Gastrocnemius medialis (tissue), 4 donors: Measurements from ENCODE around the gene AUNIP. TPM values are rescaled to one million over a fixed set of nuclear protein-coding genes. Genes with fewer than 3 reads are reported as not detected.

Experiments
- ATAC-seq, 2 donors: fragments of 150-250 bp; one replicate each; pipeline ENCODE4 v1.9.1; 2016
- DNase-seq, 2 donors: peaks; one replicate each; pipeline ENCODE4 v3.0.0-alpha.2; 2019
- H3K27ac ChIP-seq, 4 donors: fragments of 200-600 bp; sonication (generic); 1 replicate in 1 of 4; 2 replicates in 3 of 4; pipeline ENCODE4 v1.5.1; 2016 to 2018; ENCODE audit warnings: mild to moderate bottlenecking in 2 of 4, moderate library complexity in 1 of 4
- H3K27me3 ChIP-seq, 3 donors: fragments of 200-600 bp; sonication (generic) in 2 of 3; 1 replicate in 1 of 3; 2 replicates in 2 of 3; pipeline versions ENCODE4 v1.5.1 to v1.6.0; 2016 to 2019; ENCODE audit warnings: mild to moderate bottlenecking in 1 of 3, moderate library complexity in 1 of 3
- H3K36me3 ChIP-seq, 2 donors: fragments of 200-600 bp; sonication (generic) in 1 of 2; one replicate each; pipeline ENCODE4 v1.5.1; 2017 to 2018
- H3K4me1 ChIP-seq, 2 donors: fragments of 200-600 bp; sonication (generic) in 1 of 2; one replicate each; pipeline ENCODE4 v1.5.1; 2016 to 2017; ENCODE audit warnings: mild to moderate bottlenecking in 2 of 2
- H3K4me3 ChIP-seq, 4 donors: fragments of 200-600 bp; sonication (generic) in 3 of 4; 1 replicate in 1 of 4; 2 replicates in 3 of 4; pipeline ENCODE4 v1.5.1; 2016 to 2019; ENCODE audit warnings: mild to moderate bottlenecking in 2 of 4
- H3K9me3 ChIP-seq, 3 donors: fragments of 200-600 bp; sonication (generic) in 2 of 3; 1 replicate in 1 of 3; 2 replicates in 2 of 3; pipeline ENCODE4 v1.5.1; 2016 to 2019
- POLR2A ChIP-seq, 2 donors: fragments of 450-650 bp; IDR thresholded peaks; one replicate each; pipeline ENCODE4 v1.6.1; 2017; ENCODE audit warnings: antibody characterized with exemption in 2 of 2, mild to moderate bottlenecking in 2 of 2, moderate library complexity in 2 of 2
- in situ Hi-C, 4 donors: fragments of 200-750 bp; cut with MboI; loops; one replicate each; pipeline versions ENCODE4 v1.15.0 to v1.8.0; 2017; ENCODE audit warnings: low sequenced_read_pairs in 4 of 4
- intact Hi-C: fragments of 100-400 bp; cut with DNase I; formaldehyde crosslinking; loops from one replicate; pipeline ENCODE4 v1.15.1; 2023; ENCODE audit warnings: low total_unique reads
- total RNA-seq, 4 donors: library from RNA; depleted of rRNA; stranded (reverse); fragments of >200 nt; gene quantifications; one replicate each; pipeline versions ENCODE4 v1.1.0 to v1.2.3, GENCODE V29; 2016
- TF ChIP-seq, protein P1 (sequence below), 5 experiments: fragments of 450-650 bp in 3 of 5; fragments of 200-600 bp in 2 of 5; sonication (generic) in 2 of 5; IDR thresholded peaks in 4 of 5; conservative IDR thresholded peaks in 1 of 5; 1 replicate in 4 of 5; 2 replicates in 1 of 5; pipeline ENCODE4 v1.5.1; 2016 to 2019; ENCODE audit warnings: antibody characterized with exemption in 5 of 5, mild to moderate bottlenecking in 3 of 5, moderate library complexity in 3 of 5

AUNIP gene
- total RNA-seq, 4 donors from 2014 or later, result not detected

DNA sequence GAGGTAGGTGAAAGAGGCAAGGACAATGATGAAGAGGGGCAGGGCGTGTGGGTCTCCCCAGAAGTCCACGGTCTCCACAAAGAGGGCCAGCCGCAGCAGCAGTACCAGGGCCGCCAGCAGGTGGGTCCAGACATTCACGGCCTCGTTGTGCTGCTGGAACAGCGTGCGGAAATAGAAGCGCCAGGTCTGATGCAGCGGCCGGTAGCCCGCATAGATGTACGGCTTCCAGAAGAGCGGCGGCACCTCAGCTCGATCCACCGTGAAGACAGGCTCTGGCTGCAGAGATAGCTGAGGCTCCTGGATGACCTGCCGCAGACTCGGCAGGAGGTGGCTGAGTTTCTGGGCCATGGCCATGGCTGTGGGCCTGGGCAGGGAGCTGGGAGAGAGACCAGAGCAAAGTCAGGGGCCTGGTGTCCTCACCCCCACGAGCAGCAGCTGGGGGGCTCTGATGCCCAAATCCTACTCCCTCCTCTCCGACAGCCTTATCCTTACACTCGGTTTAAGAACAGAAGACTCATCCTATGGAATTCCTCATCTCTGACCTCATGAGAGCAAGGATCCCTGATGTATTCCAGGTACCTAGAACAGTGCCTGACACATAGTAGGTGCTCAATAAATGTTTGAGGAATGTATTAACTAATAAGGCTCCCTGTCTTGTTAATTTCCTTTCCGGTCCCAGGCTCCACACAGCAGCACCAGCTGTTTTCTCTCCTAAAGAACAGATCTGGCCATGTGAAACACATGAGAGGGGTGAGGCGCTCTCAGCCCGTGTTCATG, 4.4 kb upstream of the AUNIP start:
- intact Hi-C loops (no loop called here), in situ Hi-C loops (no loop called here)
- Histone ChIP-seq H3K27ac (no peak overlapping the region), H3K36me3 (no peaks in the 10 kb centered on the region), H3K27me3 (no peaks in the 10 kb centered on the region), H3K4me1 (peaks cover 7 to 11% of the 10 kb centered on the region in 2 donors), H3K4me3 (no peak overlapping the region), H3K9me3 (no peaks in the 10 kb centered on the region)
- DNase-seq (no peak), ATAC-seq (no peak)
- TF ChIP-seq POLR2A (IDR thresholded peaks at IDR 0.05), result no peak
- TF ChIP-seq, protein P1, sequence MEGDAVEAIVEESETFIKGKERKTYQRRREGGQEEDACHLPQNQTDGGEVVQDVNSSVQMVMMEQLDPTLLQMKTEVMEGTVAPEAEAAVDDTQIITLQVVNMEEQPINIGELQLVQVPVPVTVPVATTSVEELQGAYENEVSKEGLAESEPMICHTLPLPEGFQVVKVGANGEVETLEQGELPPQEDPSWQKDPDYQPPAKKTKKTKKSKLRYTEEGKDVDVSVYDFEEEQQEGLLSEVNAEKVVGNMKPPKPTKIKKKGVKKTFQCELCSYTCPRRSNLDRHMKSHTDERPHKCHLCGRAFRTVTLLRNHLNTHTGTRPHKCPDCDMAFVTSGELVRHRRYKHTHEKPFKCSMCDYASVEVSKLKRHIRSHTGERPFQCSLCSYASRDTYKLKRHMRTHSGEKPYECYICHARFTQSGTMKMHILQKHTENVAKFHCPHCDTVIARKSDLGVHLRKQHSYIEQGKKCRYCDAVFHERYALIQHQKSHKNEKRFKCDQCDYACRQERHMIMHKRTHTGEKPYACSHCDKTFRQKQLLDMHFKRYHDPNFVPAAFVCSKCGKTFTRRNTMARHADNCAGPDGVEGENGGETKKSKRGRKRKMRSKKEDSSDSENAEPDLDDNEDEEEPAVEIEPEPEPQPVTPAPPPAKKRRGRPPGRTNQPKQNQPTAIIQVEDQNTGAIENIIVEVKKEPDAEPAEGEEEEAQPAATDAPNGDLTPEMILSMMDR (IDR thresholded peaks at IDR 0.05 in 4 of 5, conservative IDR thresholded peaks at IDR 0.05 in 1 of 5), result no peak

DNA sequence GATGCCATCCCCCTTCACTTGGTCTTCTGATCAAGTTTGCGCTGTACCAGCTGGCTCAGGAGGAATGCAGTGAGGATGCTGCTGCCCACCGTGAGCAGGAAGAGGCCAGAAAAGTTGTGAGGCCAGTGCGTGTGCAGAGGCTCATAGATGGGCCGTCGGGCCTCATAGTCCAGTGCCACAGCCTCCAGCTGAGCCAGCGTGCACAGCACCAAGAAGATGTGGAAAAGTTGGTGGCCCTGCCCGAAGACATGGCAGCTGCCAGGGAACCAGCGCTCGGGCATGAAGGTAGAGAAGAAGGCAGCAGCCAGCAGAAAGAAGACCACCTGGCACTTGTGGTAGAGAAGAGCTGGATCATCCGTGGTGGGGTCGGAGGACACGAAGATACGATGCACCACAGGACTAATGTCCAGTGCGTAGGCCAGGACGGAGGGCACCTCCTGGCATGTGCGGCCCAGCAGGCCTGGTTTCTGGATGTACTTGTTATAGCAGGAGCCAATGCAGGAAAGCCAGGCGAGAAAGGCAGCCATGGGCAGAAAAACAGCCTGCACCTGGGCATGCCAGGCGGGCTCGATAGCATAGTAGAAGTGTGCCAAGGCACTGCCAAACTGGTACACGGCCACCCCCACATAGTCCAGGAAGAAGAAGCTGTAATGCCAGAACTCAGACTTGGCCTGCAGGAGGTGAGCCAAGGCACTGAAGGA, 3.7 kb upstream of the AUNIP start:
- Histone ChIP-seq H3K36me3 (no peaks in the 10 kb centered on the region), H3K27me3 (no peaks in the 10 kb centered on the region), H3K9me3 (no peaks in the 10 kb centered on the region), H3K4me1 (peaks cover 7 to 15% of the 10 kb centered on the region in 2 donors), H3K27ac (peak overlapping the region in 1 of 4 donors; percentile 39), H3K4me3 (no peak overlapping the region)
- in situ Hi-C loops (no loop called here), intact Hi-C loops (no loop called here)
- ATAC-seq (no peak), DNase-seq (no peak)
- no peak for TF ChIP-seq POLR2A (IDR thresholded peaks at IDR 0.05)
- TF ChIP-seq, protein P1 (IDR thresholded peaks at IDR 0.05 in 4 of 5, conservative IDR thresholded peaks at IDR 0.05 in 1 of 5), result no peak

DNA sequence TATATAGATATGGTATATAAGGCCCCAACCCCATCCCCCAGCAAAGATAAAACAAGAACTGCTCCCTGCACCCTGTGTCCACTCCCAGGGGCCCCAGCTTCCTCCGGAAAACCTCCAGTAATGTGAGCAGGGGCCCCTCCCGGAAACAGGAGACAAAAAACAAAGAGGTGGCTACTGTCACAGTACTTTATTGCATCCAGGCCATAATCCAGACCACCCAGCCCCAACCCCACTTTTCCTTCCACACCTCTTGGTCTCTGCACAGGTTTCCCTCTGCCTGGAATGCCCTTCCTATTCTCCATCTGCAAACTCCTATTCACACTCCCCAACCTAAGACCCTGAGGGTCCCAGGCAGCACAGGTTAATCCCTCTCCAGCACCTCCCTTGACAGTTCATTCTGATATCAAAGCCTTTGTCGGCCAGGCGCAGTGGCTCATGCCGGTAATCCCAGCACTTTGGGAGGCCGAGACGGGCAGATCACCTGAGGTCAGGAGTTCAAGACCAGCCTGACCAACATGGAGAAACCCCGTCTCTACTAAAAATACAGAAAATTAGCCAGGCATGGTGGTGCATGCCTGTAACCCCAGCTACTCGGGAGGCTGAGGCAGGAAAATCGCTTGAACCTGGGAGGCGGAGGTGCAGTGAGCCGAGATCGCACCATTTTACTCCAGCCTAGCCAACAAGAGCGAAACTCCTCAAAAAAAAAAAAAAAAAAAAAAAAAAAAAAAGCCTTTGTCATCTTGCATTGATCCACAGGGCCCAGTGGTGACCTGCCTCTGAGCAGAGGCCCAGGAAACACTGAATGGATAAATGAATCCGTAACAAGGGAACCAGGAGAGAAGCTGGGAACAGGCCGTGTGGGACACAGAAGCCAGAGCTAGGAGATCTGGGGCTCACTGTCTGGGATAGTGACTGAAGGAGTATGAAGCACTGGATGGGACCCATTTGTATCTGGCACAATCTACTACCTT, 2.3 kb upstream of the AUNIP start:
- H3K4me3 ChIP-seq, result no peak overlapping the region
- intact Hi-C loops, result no loop called here
- no peak for DNase-seq
- ATAC-seq, result no peak
- in situ Hi-C loops, result no loop called here
- TF ChIP-seq, protein P1 (IDR thresholded peaks at IDR 0.05 in 4 of 5, conservative IDR thresholded peaks at IDR 0.05 in 1 of 5), result no peak
- TF ChIP-seq POLR2A (IDR thresholded peaks at IDR 0.05), result no peak
- peaks cover 7 to 15% of the 10 kb centered on the region in 2 donors for H3K4me1 ChIP-seq
- no peaks in the 10 kb centered on the region for H3K27me3 ChIP-seq
- H3K36me3 ChIP-seq, result no peaks in the 10 kb centered on the region
- no peaks in the 10 kb centered on the region for H3K9me3 ChIP-seq
- H3K27ac ChIP-seq, result peak overlapping the region in 2 of 4 donors; percentile 39

DNA sequence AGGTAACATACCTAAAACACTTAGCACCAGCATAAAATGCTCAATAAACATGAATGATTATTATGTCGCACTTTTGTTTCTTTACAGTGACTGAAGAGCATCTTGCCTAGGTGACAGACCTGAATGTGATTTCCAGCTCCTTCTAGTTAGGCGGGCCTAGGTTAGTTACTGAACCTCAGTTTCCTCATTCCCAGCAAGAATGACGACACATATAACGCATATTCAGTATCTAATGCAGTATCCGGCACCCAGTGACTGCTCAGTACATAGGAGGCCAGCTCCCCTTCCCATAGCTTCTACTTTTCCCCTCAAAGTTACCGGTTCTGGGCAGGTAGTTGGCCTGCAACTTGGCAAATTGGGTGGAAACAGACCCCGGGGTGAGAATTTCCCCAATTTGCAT, 763 bp downstream of the AUNIP start:
- no peak for ATAC-seq
- in situ Hi-C loops (no loop called here), intact Hi-C loops (no loop called here)
- no peak for DNase-seq
- H3K4me1 ChIP-seq, result peaks cover 7 to 15% of the 10 kb centered on the region in 2 donors
- no peaks in the 10 kb centered on the region for H3K27me3 ChIP-seq
- H3K9me3 ChIP-seq, result no peaks in the 10 kb centered on the region
- TF ChIP-seq, protein P1 (IDR thresholded peaks at IDR 0.05 in 4 of 5, conservative IDR thresholded peaks at IDR 0.05 in 1 of 5), result no peak
- TF ChIP-seq POLR2A (IDR thresholded peaks at IDR 0.05), result no peak
- no peak overlapping the region for H3K27ac ChIP-seq
- H3K4me3 ChIP-seq, result peak overlapping the region in 3 of 4 donors; percentile 58 to 65 (median 60)
- H3K36me3 ChIP-seq, result no peaks in the 10 kb centered on the region
